Stimulated activated CD8-positive, alpha-beta memory T cell treated with anti-CD3 and anti-CD28 coated beads, Interleukin-4, amount 100 ng/mL, for 24 hours (primary cell): ENCODE results near the gene DCAF15.

ENCODE experiments used
- DNase-seq: peaks from one replicate; pipeline ENCODE4 v3.0.0-alpha.2; 2020; ENCODE audit warnings: low read depth

DCAF15 gene

DNA sequence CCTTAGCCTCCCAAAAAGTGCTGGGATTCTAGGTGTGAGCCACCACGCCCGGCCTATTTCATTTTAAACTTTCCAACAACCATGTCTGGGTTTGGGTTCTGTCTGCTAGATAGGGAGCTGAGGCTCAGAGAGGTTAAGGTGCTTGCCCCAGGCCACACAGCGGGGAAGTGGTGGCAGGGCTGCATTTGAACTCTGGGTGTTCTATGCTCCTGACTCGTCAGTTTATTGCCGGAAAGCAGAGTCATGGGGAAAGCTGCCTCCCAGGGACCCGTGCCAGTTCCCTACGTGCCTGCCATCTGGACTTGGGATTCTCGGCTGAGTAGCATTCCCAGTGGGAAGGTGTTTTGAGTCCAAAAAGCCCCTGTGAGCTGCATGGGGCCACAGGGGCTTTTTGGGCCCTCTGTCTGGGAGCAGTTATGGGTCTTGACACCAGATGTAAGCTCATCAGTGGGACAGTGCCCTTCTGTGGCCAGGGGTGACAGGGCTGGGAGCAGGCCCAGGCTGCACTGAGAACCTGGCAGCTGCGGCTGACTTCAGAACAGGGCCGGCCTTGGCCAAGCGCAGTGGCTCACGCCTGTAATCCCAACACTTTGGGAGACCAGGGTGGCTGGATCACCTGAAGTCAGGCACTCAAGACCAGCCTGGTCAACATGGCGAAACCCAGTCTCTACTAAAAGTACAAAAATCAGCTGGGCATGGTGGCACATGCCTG is 42.9 kb downstream of the DCAF15 start:
- no peak for DNase-seq

DNA sequence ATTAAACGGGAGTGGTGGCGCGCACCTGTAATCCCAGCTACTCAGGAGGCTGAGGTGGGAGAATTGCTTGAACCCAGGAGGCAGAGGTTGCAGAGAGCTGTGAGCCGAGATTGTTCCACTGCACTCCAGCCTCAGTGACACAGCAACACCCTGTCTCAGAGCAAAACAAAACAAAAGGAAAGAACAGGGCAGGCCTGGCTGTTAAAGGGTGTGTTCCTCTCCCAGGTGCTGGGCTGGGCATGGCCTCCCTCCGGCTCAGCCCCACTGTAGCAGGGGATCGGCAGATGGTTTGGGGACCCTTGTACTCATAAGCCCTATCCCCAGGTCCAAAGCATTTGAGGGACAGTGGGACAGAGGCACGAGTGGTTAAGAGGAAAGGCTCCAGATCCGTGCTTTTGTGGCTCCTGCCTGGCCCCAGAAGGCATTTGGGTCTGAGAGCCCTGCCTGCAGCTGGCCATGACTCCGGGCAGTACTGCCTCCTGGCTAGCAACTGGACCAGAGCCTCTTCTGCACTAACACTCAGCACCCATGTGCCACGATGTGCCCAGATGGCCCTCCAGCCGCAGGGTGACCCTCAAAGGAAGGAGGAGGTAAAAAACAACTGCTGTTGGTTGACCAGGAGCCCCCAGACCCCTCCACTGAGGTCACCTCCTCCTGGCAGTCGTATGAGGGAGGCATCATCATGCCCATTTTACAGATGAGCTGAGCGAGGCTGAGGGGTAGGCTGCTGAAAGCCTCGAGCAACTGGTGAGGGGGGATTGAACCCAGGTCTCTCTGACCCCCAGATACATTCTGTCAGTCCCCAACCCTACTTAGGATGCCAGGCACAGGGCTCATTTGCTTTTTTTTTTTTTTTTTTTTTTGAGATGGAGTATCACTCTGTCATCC is 43.8 kb downstream of the DCAF15 start:
- DNase-seq, result no peak

DNA sequence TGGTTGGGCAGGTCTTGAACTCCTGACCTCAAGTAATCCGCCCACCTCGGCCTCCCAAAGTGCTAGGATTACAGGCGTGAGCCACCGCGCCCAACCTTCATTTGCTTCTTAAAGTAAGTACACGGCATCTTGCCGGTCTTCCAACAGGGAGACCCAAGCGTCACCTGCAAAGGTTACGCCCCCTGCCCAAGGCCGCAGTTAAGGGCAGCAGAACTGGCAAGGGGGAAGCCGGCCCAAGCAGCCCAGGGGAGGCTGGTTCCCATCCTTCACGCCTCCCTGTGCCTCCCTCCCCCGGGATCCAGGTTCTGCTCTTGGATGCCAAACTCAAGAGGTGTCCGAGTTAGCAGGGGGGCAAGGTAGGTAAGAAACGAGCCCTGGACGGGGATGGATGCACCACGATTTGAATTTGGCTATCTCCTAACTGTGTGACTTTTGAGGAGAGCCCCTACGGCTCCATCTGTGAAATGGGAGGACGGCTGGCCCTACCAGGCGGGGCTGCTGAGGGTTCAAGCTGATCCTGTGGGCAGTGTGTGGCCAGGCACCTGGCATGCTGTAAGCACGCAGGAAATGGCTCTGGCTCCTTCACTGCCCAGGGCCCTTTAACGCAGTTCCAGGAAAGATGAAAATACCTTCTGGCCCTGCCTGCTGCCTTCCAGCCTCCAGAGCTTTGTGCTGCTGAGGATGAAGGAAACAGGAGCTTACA is 44.8 kb downstream of the DCAF15 start:
- no peak for DNase-seq

GRCh38 chr19:13997631-13997962 is 45.3 kb downstream of the DCAF15 start:
- no peak for DNase-seq

GRCh38 chr19:13998426-13998825 is 46.1 kb downstream of the DCAF15 start:
- no peak for DNase-seq

GRCh38 chr19:13999085-13999484 is 46.8 kb downstream of the DCAF15 start:
- DNase-seq, result no peak

GRCh38 chr19:14000691-14001375 is 48.5 kb downstream of the DCAF15 start:
- DNase-seq, result no peak

DNA sequence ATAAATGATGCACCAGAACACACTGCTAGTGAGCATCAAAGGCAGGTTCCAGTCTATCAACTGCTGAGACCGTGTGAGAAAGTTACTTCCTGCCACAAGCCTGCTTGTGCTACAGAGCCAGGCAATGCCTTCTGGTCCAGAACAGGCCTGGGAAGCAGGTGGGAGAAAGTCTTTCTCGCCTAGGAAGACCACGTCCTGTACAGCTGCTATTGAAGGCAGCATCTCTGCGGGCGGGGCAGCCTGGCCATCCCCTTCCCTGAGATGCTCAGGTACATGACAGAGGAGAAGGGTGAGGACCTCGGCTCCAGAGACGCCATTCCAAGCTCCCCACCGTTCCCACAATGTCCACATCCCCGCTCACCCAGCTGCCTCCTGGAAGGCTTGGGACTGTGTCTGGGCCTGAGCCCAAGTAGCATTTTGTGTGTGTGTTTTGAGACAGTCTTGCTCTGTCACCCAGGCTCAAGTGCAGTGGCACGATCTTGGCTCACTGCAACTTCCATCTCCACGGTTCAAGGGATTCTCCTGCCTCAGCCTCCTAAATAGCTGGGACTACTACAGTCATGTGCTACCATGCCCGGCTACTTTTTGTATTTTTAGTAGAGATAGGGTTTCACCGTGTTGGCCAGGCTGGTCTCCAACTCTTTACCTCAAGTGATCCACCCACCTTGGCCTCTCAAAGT is 50.4 kb downstream of the DCAF15 start:
- no peak for DNase-seq

GRCh38 chr19:14003251-14004055 is 51.1 kb downstream of the DCAF15 start:
- no peak for DNase-seq

DNA sequence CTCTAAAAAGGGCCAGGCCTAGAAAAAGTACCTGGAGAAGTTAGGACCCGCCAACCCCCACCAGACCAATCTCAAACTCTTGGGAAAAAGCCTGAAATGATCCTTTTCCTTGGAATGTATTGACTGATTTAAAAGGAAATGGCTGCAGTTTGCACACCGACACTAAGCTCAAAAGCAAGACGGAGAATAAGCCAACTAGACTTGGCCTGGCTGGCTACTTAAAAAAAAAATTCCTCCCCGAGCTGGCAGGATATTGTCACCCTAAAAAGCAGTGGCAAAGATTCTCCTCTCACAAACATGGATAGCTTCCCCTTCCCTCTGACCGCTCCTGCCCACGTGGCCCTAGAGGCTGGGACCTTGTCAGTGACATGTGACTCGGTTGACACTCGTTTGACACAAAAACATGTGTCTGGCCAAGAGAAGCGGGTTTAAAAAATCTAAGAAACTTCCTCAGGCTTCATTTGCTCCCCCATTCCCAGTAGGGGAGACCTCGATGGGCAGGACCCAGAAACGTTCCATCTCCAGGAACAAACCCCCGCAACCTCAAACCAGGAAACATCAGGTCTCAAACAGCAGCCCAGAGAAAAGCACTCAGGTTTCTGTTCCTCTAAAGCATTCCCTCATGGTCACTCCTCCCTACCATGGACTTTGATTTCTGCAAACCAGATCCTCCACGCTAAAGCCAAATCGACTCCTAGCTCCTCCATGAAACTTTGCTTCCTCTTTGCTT is 52.5 kb downstream of the DCAF15 start:
- DNase-seq, result no peak

DNA sequence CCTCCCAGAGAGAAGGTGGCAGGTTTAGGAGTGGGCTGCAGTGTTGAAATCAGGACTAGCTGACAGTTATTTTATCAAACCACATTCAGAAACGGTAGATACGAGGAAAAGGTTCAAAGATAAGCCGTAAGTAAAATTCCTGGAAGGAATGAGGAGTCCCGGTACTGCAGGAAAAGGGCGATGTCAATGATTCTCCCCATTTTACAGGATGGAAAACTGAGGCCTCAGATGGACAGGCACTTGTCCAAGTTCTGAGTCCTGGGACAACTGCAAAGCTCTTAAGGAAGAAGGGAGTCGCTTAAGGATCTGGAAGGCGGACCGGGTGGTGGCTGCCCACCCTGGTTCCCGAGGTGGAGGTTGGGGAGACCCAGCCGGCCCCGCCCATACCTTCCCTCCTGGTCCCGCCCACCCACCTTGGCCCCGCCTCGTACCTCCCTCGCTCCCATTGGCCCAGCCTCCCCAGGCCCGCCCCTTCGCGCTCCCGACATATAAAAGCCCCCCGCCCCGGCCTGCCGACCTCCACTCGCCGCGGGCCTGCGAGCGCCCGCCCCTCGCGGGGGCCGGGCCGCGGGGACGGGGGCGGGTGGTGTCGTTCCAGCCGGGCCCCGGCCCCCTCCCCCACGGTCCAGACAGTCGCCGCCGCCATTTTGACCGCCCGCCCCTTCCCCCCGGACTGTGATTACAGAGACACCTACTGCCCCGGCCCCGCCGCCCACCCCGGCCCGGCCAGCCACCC is 53.2 kb downstream of the DCAF15 start:
- peak; percentile 82 for DNase-seq

GRCh38 chr19:14006085-14006765 is 53.9 kb downstream of the DCAF15 start, which contains the start of gene RFX1:
Gene RFX1 (minus strand): TSS chr19:14006320. CDS start chr19:13993843, 12,477 bp downstream.
- peak; percentile 100 for DNase-seq

GRCh38 chr19:14006766-14007562 is 54.7 kb downstream of the DCAF15 start:
- DNase-seq, result no peak
